ENCODE results near the gene PCDHGB3. TPM values are rescaled to one million over a fixed set of nuclear protein-coding genes. Genes with fewer than 3 reads are reported as not detected.

The PCDHGB3 gene
- total RNA-seq, 1 donor from 2014 or later = 2.6 TPM

DNA sequence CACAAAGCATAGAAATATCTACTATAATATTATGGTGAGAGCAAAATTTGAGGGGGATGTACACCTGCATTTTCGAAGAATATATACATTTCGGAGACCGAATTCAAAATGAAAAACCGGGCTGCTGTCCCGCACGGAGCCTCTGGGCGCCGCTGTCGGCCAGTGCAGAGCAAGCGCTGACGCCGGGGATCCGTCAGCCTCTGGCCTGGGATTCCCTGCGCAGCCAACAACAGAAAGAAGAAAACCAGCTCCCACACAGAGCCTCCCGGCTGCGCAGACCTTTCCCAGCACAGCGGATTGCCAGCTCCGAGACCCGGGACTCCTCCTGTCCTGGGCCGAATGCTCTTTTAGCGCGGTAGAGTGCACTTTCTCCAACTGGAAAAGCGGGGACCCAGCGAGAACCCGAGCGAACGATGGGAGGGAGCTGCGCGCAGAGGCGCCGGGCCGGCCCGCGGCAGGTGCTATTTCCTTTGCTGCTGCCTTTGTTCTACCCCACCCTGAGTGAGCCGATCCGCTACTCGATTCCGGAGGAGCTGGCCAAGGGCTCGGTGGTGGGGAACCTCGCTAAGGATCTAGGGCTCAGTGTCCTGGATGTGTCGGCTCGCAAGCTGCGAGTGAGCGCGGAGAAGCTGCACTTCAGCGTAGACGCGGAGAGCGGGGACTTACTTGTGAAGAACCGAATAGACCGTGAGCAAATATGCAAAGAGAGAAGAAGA is 37.9 kb downstream of the PCDHGB3 start, which contains the start of gene PCDHGB6:
Gene PCDHGB6 (plus strand): TSS at position 232 of the 716 bp plus-strand sequence. CDS start 182 bp downstream, at position 414.

DNA sequence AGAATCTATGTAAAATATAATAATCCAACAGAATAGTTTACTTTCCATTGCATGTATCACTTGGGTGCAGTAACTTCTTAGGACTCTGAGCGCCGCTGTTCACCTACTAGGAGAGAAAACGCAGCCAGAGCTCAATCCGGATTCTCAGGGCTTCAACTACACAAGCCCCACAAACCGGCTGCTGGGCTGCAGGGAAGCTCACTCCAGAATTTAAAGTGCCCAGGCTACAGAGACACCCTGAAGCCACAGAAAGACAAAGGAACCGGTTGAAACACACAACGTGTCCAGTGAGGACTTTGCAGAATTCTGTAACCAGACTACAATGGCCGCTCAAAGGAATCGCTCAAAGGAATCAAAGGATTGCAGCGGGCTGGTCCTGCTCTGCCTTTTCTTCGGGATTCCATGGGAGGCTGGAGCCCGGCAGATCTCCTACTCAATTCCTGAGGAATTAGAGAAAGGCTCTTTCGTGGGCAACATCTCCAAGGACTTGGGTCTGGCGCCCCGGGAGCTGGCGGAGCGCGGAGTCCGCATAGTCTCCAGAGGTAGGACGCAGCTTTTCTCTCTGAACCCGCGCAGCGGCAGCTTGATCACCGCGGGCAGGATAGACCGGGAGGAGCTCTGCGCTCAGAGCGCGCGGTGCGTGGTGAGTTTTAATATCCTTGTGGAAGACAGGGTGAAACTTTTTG is 43.0 kb downstream of the PCDHGB3 start, which contains the start of gene PCDHGA10:
Gene PCDHGA10 (plus strand): TSS at position 134 of the 686 bp plus-strand sequence. CDS start 189 bp downstream, at position 323.

GRCh38 chr5:141417494-141418172 is 47.6 kb downstream of the PCDHGB3 start, which contains the start of gene PCDHGB7:
Gene PCDHGB7 (plus strand): TSS chr5:141417677. CDS start chr5:141417860, 183 bp downstream.

DNA sequence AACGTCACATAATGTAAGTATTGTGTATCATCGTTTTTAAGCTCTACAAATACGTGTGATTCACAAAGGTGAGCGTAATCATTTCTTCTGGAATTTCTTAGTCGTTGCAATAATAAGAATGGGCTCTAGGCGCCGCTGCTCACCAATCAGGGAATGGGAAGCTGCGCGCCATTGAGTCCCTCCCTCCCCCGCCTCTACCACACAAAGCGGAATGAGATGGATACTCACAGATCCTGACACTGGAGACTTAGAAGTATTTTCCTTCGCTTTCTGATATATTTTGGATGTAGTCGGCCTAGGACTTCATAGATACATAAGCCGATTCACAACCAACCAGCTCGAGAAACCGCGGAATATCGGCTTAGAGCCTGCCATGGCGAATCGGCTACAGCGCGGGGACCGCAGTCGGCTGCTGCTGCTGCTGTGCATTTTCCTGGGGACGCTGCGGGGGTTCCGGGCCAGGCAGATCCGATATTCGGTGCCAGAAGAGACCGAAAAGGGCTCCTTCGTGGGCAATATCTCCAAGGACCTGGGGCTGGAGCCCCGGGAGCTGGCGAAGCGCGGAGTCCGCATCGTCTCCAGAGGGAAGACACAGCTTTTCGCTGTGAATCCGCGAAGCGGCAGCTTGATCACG is 50.9 kb downstream of the PCDHGB3 start, which contains the start of gene PCDHGA11:
Gene PCDHGA11 (plus strand): TSS at position 197 of the 634 bp plus-strand sequence. CDS start 177 bp downstream, at position 374.

Other genes with a start within 250 kb of the PCDHGB3 start
- gene PCDHB4, start 248.4 kb upstream of the PCDHGB3 start, total RNA-seq = 0.09 and 0.22 TPM in 2 replicates
- 0.43 and 0.87 TPM in 2 replicates for gene PCDHB5, start 235.0 kb upstream of the PCDHGB3 start, total RNA-seq
- 0.09 and 0.11 TPM in 2 replicates for gene PCDHB6, start 220.2 kb upstream of the PCDHGB3 start, total RNA-seq
- gene PCDHB7, start 197.6 kb upstream of the PCDHGB3 start, total RNA-seq = 0.87 and 1.8 TPM in 2 replicates
- 0.43 and 0.65 TPM in 2 replicates for gene PCDHB8, start 192.5 kb upstream of the PCDHGB3 start, total RNA-seq
- gene PCDHB16, start 187.9 kb upstream of the PCDHGB3 start, total RNA-seq = 0.33 and 0.69 TPM in 2 replicates
- gene PCDHB9, start 183.1 kb upstream of the PCDHGB3 start, total RNA-seq = 0.22 and 0.26 TPM in 2 replicates
- 0.98 and 1.0 TPM in 2 replicates for gene PCDHB10, start 177.9 kb upstream of the PCDHGB3 start, total RNA-seq
- 0.43 and 0.77 TPM in 2 replicates for gene PCDHB11, start 170.6 kb upstream of the PCDHGB3 start, total RNA-seq
- 0.33 and 0.60 TPM in 2 replicates for gene PCDHB12, start 161.5 kb upstream of the PCDHGB3 start, total RNA-seq
- 1.1 and 1.3 TPM in 2 replicates for gene PCDHB13, start 156.3 kb upstream of the PCDHGB3 start, total RNA-seq
- 0.86 and 0.98 TPM in 2 replicates for gene PCDHB14, start 146.9 kb upstream of the PCDHGB3 start, total RNA-seq
- 0.43 and 0.86 TPM in 2 replicates for gene PCDHB15, start 124.8 kb upstream of the PCDHGB3 start, total RNA-seq
- 0.09 and 0.22 TPM in 2 replicates for gene SLC25A2, start 66.2 kb upstream of the PCDHGB3 start, total RNA-seq
- gene TAF7, start 49.5 kb upstream of the PCDHGB3 start, total RNA-seq = 78.7 and 81.5 TPM in 2 replicates
- 0.34 and 0.43 TPM in 2 replicates for gene PCDHGA1, start 39.7 kb upstream of the PCDHGB3 start, total RNA-seq
- gene PCDHGA2, start 31.5 kb upstream of the PCDHGB3 start, total RNA-seq = 0.86 and 1.1 TPM in 2 replicates
- gene PCDHGA3, start 26.4 kb upstream of the PCDHGB3 start, total RNA-seq = 0.54 and 0.69 TPM in 2 replicates
- gene PCDHGB1, start 20.1 kb upstream of the PCDHGB3 start, total RNA-seq = 0.76 and 1.6 TPM in 2 replicates
- gene PCDHGA4, start 15.2 kb upstream of the PCDHGB3 start, total RNA-seq = 2.0 and 2.6 TPM in 2 replicates
- gene PCDHGB2, start 10.2 kb upstream of the PCDHGB3 start, total RNA-seq = 1.3 and 2.7 TPM in 2 replicates
- 0.43 and 0.77 TPM in 2 replicates for gene PCDHGA5, start 6.1 kb upstream of the PCDHGB3 start, total RNA-seq
- 2.4 and 2.9 TPM in 2 replicates for gene PCDHGA6, start 3.6 kb downstream of the PCDHGB3 start, total RNA-seq
- 0.65 and 1.4 TPM in 2 replicates for gene PCDHGA7, start 12.5 kb downstream of the PCDHGB3 start, total RNA-seq
- gene PCDHGB4, start 17.5 kb downstream of the PCDHGB3 start, total RNA-seq = 6.7 and 11.3 TPM in 2 replicates
- 0.54 and 1.5 TPM in 2 replicates for gene PCDHGA8, start 22.4 kb downstream of the PCDHGB3 start, total RNA-seq
- gene PCDHGB5, start 27.7 kb downstream of the PCDHGB3 start, total RNA-seq = 8.3 and 11.8 TPM in 2 replicates
- gene PCDHGA9, start 32.5 kb downstream of the PCDHGB3 start, total RNA-seq = 2.0 and 3.2 TPM in 2 replicates
- gene PCDHGB6, start 37.8 kb downstream of the PCDHGB3 start, total RNA-seq = 2.1 and 3.7 TPM in 2 replicates
- 5.2 and 6.0 TPM in 2 replicates for gene PCDHGA10, start 42.7 kb downstream of the PCDHGB3 start, total RNA-seq
- gene PCDHGB7, start 47.4 kb downstream of the PCDHGB3 start, total RNA-seq = 10.9 and 11.5 TPM in 2 replicates
- 6.7 and 7.5 TPM in 2 replicates for gene PCDHGA11, start 50.8 kb downstream of the PCDHGB3 start, total RNA-seq
- gene PCDHGA12, start 60.3 kb downstream of the PCDHGB3 start, total RNA-seq = 1.5 and 4.9 TPM in 2 replicates
- gene PCDHGC3, start 105.7 kb downstream of the PCDHGB3 start, total RNA-seq = 17.4 and 20.5 TPM in 2 replicates
- gene PCDHGC4, start 114.8 kb downstream of the PCDHGB3 start, total RNA-seq = 0.65 and 0.95 TPM in 2 replicates
- gene PCDHGC5, start 118.8 kb downstream of the PCDHGB3 start, total RNA-seq = 0.33 and 0.52 TPM in 2 replicates
- gene DIAPH1, start 248.8 kb downstream of the PCDHGB3 start, total RNA-seq = 33.9 and 38.7 TPM in 2 replicates

All from dermis lymphatic vessel endothelial cell (primary cell).